Kidney (tissue), 14 donors: Measurements from ENCODE around the gene MAN1A1. TPM values are rescaled to one million over a fixed set of nuclear protein-coding genes. Genes with fewer than 3 reads are reported as not detected.

Experiments used
- DNase-seq, 5 donors: peaks; one replicate each; pipeline ENCODE4 v3.0.0-alpha.2; 2013 to 2020
- FAIRE-seq: peaks from 2 replicates; lab custom pipeline; 2012; peaks lifted over from hg19 to GRCh38; lab: Jason Lieb, UNC
- H3K27ac ChIP-seq, 2 donors: one replicate each; pipeline ENCODE4 v1.7.0; 2013; ENCODE audit warnings: low read depth in 2 of 2, low read length in 2 of 2, inconsistent platforms in 1 of 2
- H3K27me3 ChIP-seq: one replicate; pipeline ENCODE4 v1.7.1; 2013; ENCODE audit warnings: low read length, inconsistent platforms; ENCODE audit not compliant: control insufficient read depth, insufficient read depth
- H3K36me3 ChIP-seq, 3 donors: one replicate each; pipeline versions ENCODE4 v1.7.0 to v1.7.1; 2013; ENCODE audit warnings: low read length in 3 of 3, control low read depth in 1 of 3, inconsistent platforms in 1 of 3; ENCODE audit not compliant: insufficient read depth in 3 of 3, control insufficient read depth in 2 of 3
- H3K4me1 ChIP-seq, 3 donors: one replicate each; pipeline versions ENCODE4 v1.7.0 to v1.7.1; 2013; ENCODE audit warnings: low read length in 3 of 3, inconsistent platforms in 1 of 3, low read depth in 1 of 3; ENCODE audit not compliant: control insufficient read depth in 2 of 3, insufficient read depth in 2 of 3
- H3K4me3 ChIP-seq, 3 donors: one replicate each; pipeline versions ENCODE4 v1.7.0 to v1.8.1; 2013; ENCODE audit warnings: low read length in 3 of 3, control low read depth in 1 of 3, inconsistent platforms in 1 of 3
- H3K9ac ChIP-seq, 3 donors: one replicate each; pipeline versions ENCODE4 v1.7.0 to v1.7.1; 2013; ENCODE audit warnings: low read length in 3 of 3, control low read depth in 1 of 3, inconsistent platforms in 1 of 3
- H3K9me3 ChIP-seq, 3 donors: one replicate each; pipeline versions ENCODE4 v1.7.0 to v1.7.1; 2013; ENCODE audit warnings: low read length in 3 of 3, control low read depth in 1 of 3, inconsistent platforms in 1 of 3; ENCODE audit not compliant: control insufficient read depth in 2 of 3, insufficient read depth in 1 of 3
- CTCF ChIP-seq: IDR thresholded peaks from 3 replicates; pipeline ENCODE4 v1.5.1; 2012; ENCODE audit warnings: mild to moderate bottlenecking, moderate library complexity, borderline replicate concordance; ENCODE audit not compliant: insufficient read depth; ENCODE audit errors: extremely low read depth
- intact Hi-C: fragments of 100-400 bp; cut with DNase I; formaldehyde crosslinking; loops from one replicate; pipeline ENCODE4 v1.11.1; 2022
- polyA plus RNA-seq: library from polyadenylated mRNA; stranded (reverse); fragments of 350-450 nt; fragmentation: Illumina TruSeq; extraction: RNeasy Lipid Tissue Mini Kit (QIAGEN cat#74804); gene quantifications from one replicate; pipeline ENCODE4 v1.2.3, GENCODE V29; 2014; ENCODE audit warnings: low read depth, low replicate concordance; ENCODE audit not compliant: insufficient read depth
- total RNA-seq: library from RNA; stranded (reverse); fragmentation: NEBNext Ultra II Directional; extraction: Animal tissue kit (Norgen Biotek cat#: 25700); gene quantifications from one replicate; pipeline ENCODE4 v1.2.1, GENCODE V29; 2021
- donor health status: control.
- donor health status: control.
- donor health status: control.
- donor health status: control.
- donor health status: control.
- donor health status: DM: yes; HTN: yes; CAD: no.
- donor health status: Normal renal cell carcinoma (clear cell type).

The MAN1A1 gene
- total and polyA plus RNA-seq, 2 donors from 2014 or later: 30.4 to 68.5 TPM

- Histone ChIP-seq H3K27me3 (no peaks in the 10 kb centered on the region), H3K27ac (no peak overlapping the region), H3K4me3 (no peak overlapping the region), H3K4me1 (no peaks in the 10 kb centered on the region), H3K36me3 (peaks cover 0 to 23% (median 11%) of the 10 kb centered on the region in 3 donors), H3K9me3 (no peaks in the 10 kb centered on the region), H3K9ac (no peak overlapping the region)
- FAIRE-seq: no peak
- peak in 1 of 5 donors; percentile 24 for DNase-seq
- intact Hi-C loops: no loop called here
- TF ChIP-seq CTCF: no peak
Measured at GRCh38 chr6:119182216-119182803, 167.3 kb downstream of the MAN1A1 start.

GRCh38 chr6:119181046-119181445 is 168.5 kb downstream of the MAN1A1 start:
- peaks cover 0 to 15% (median 8%) of the 10 kb centered on the region in 3 donors for H3K36me3 ChIP-seq
- no peak overlapping the region for H3K4me3 ChIP-seq
- H3K9me3 ChIP-seq: no peaks in the 10 kb centered on the region
- DNase-seq (no peak), FAIRE-seq (no peak)
- H3K4me1 ChIP-seq: no peaks in the 10 kb centered on the region
- intact Hi-C loops: no loop called here
- no peak for TF ChIP-seq CTCF
- no peaks in the 10 kb centered on the region for H3K27me3 ChIP-seq
- no peak overlapping the region for H3K9ac ChIP-seq
- no peak overlapping the region for H3K27ac ChIP-seq

- TF ChIP-seq CTCF: no peak
- intact Hi-C loops: no loop called here
- H3K4me1 ChIP-seq: no peaks in the 10 kb centered on the region
- no peaks in the 10 kb centered on the region for H3K27me3 ChIP-seq
- H3K9me3 ChIP-seq: no peaks in the 10 kb centered on the region
- H3K4me3 ChIP-seq: no peak overlapping the region
- DNase-seq (no peak), FAIRE-seq (no peak)
- H3K36me3 ChIP-seq: peaks cover 0 to 15% (median 8%) of the 10 kb centered on the region in 3 donors
- H3K9ac ChIP-seq: no peak overlapping the region
- no peak overlapping the region for H3K27ac ChIP-seq
Measured at GRCh38 chr6:119179842-119180241, 169.7 kb downstream of the MAN1A1 start.

- Histone ChIP-seq H3K9ac (no peak overlapping the region), H3K4me3 (no peak overlapping the region), H3K27me3 (no peaks in the 10 kb centered on the region), H3K9me3 (no peaks in the 10 kb centered on the region), H3K27ac (no peak overlapping the region), H3K4me1 (no peaks in the 10 kb centered on the region), H3K36me3 (peaks cover 0 to 7% (median 5%) of the 10 kb centered on the region in 3 donors)
- intact Hi-C loops: no loop called here
- DNase-seq (no peak), FAIRE-seq (no peak)
- TF ChIP-seq CTCF: no peak
Measured at GRCh38 chr6:119179062-119179461, 170.5 kb downstream of the MAN1A1 start.
